ENCODE data around the gene STARD13.
"Not testable (repeated sequence)": the region's sequence is repeated elsewhere in the genome, so short reads cannot be mapped to it uniquely, and the experiment has no call there.

STARD13 gene

DNA sequence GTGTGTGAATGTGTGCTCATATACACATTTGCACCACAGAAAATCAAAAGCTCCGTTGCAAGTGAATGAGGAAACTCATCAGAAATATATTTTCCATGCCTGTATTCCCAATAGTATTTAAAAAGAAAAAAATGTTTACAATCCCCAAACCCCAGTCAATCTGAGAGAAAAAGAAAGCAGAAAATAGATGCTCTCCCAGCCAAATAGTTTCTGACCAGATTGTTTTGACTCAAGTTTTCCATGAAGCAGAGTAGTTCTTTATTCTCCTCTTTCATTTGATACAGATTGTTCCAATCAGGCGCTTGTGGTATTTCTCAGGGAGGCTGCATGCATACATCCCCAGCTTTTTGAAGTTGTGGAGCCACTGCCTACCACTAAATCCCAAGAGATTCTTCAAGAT, 110.6 kb downstream of the STARD13 start:
- DNase-seq: no peak

DNA sequence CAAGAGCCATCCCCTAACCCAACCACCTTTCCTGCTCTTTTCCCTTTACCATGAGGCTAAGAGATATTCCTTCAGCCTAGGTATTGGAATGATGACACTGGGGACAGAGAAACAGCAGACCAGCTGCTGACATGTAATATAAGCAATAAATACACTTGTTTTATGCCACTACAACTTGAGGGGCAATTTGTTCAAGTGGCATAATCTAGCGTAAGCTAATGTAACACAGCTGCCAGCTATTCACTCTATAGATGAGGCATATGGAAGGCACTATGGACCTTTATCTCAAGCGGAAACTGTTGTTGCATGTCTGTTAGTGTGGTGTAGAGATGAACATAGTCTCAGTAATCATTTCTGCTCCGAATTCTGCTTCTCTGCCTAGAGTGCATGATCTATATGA, 111.1 kb downstream of the STARD13 start:
- DNase-seq: no peak

DNA sequence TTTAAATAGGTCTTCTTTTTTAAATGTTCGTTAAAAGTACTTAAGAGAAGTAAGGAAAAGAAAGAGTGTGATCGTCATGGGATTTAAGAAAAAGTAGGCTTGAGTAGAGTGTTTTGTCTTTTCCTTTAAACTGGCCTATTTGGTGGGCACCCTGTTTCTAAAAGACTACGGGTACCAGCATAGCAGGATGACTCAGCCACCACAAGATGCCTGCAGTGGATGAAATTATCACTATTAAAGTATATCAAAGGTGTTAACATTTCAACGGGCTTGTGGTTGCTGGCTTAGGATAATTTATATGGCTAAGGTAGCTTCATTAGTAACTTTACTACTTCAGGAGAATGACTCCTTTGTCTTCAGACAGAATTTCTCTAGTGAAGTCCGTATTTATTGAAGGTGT, 112.6 kb downstream of the STARD13 start:
- no peak for DNase-seq

DNA sequence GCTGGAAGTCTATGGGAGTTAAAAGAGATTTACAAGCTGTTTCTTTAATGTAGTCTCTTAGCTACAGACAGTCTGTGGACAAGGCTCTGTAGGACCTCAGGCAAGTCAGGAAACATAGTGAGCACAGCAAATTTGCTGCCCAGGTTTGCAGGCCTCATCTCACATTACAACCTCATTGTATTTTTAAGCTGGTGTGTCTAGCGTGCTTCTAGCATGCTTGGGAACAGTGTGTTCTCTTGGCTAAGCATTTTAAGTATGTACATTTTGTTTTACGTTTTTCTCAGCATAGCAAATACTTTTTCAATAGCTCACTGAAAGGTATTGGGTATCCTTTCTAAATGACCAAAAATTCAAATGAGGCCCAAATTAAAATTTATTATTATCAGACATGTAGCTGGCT, 113.2 kb downstream of the STARD13 start:
- DNase-seq: no peak

DNA sequence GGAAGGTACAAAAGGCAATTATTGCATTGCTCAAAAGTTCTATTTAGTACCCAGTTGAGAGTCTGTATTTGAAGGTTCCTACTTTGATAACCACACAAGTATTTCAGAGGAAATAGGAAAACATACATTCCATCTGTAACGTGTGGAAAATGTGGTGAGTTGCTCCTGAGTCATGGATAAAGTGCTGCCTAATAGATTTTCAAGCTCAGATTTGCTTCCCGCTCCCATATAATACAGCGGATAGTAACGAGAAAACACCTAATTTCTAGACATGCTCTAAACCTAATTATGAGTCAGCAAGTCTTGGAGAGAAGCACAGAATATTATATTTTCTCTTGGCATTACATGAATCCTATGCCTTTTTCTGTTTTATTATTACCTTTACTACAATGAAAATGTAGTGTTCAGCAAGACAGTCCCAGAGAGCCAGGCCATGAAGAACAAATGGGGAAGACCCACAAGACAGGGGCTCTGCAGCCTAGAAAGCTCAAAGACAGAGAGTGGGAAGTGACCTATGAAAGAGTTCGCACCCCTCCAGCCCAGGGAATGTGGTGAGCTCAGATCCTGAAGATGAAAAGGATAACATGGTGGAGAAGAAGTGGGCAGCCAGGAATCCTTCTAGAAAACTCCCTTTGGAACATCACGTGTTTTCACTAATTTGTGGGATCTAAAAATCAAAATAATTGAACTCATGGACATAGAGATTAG, 116.1 kb downstream of the STARD13 start:
- DNase-seq: no peak

DNA sequence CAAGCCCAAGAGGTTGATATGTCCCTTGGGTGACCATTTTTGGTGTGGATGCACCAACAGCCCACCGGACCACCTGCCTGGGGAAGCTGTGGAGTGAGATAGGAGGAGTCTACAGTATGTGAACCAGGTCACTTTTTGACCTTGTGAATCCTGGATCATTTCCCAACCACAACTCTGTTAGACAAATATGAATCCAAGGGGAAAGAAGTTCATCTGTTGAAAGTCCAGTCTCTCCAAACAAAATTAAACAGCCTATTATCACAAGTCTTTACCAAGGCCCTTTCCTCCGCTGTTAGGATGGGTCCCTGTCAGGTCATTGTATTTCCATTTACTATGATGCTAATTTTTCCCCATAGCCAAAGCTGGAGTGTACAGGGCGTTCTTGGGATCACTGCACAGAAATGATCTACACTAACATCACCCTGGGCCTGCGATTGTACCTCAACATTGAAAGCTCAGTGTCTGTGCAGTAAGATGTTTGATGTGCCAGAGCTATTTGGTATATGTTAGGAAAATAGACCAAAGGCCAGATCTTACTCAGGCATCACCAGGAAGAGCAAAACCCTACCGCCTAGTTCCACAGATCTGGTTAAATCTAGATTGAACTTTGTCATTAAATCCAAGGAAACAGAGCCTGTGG, 117.1 kb downstream of the STARD13 start:
- no peak for DNase-seq

DNA sequence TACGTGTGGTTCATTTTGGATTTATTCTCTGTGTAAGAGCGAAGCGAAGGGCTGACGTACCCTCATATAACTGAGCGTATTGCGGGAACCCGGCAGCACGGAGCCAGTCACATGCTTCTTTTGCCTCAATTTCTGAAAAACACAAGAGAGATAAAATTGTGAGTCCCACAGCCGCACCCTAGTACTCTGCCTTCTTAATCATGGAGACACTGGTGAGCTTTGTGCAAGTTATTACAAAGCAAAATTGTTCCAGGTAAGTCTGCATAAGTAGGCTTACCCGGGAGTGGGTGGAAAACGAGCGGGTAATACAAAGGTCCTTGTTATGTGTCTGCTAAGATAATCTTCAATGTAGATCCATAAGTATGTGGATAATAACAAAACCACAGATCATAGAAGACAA, 118.1 kb downstream of the STARD13 start:
- DNase-seq: no peak

DNA sequence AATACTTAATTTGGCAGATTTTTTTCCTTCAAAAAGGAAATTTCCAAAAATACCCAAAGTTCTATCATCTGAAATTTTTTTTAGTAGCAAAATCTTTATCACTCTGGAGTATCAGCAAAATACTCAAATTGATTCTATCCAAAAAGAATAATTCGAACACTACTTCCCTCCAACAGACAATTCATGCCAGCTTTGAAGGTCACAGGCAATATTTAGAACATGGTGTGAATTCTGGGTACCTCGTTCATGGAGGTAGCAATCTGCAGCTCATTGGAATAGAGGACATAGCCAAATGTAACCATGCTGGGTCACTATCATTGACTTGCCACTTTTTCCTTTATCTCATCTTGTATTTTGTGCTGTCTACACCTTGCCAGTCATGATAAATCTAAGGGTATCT, 119.8 kb downstream of the STARD13 start:
- no peak for DNase-seq

DNA sequence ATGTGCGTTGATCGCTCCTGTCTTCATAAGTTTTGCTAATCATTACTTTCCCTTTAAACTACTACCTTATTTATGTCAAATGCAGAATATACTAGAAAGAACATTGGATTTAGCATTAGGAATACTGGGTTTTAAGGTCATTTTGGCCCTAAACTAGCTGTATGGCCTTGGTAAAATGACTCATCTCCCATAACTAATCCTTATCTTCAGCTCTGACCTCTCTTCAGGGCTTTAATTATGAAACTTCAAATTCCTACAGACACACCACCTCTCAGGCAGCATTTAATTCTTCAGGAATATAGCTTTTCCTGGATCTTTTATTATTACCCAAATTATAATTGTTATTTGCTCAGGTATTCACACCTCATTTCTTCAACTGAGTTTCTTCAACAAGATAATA, 121.2 kb downstream of the STARD13 start:
- DNase-seq: no peak

DNA sequence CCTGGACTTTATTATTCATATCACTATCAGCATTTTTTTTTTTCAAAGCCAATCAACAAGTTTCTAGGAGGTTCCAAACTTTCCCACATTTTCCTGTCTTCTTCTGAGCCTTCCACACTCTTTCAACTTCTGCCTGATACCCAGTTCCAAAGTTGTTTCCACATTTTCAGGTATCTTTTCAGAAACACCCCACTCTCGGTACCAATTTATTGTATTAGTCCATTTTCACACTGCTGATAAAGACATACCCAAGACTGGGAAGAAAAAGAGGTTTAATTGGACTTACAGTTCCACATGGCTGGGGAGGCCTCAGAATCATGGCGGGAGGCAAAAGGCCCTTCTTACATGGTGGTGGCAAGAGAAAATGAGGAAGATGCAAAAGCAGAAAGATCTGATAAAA, 122.8 kb downstream of the STARD13 start:
- not testable (repeated sequence) for DNase-seq

DNA sequence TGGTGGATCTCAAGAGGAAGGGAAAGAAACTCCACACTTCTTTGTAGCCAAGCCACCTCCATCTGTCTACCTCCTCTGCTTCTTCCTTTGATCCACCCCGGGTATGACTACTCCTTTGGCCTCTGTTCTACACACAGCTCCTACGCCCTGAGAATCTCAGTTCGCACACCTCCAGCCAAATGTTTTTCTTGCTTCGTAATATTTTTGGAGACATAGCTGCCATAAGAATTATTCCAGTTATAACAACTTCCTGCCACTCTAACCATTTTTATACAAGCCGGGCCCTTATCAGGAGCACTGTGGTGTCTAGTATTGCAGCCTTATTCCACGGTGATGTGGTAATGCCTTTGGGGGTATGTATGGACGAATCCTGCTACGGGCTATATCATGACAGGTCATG, 126.7 kb downstream of the STARD13 start:
- no peak for DNase-seq

DNA sequence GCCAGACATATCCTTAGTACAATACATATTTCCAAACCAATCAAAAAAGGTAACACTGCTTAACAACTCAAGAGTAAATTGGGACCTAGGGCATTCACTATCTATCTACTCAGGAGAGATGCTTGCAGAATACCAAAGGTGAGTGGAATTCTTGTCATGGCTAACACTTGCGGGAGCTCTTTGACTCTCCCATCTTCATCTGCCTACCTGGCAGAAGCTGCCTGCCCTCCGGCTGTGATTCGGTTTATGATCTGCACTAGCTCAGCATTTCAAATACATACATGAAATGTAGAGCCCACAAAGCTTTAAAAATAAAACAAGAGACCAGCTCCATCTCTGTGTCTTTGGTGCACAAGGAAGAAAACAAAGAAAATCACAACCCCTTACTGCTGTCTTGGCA, 127.3 kb downstream of the STARD13 start:
- DNase-seq: no peak

DNA sequence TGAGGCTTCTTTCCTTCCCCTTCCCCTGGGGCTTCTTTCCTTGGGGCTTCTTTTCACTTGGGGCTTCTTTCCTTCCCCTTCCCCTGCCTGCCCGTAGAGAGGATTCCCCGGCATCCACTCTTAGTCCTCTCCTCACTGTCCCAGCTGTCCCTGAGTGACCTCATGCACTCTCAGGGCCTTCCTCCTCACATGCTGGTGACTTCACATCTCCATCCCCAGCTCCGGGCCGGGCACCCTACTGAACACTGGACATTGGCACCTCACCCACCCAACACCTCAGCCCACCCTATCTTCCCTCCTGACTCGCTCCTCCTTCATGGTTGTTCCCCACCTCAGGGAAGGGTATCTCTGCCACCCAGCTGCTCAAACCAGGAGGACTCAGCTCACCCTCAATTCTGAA, 130.6 kb downstream of the STARD13 start:
- DNase-seq: no peak

DNA sequence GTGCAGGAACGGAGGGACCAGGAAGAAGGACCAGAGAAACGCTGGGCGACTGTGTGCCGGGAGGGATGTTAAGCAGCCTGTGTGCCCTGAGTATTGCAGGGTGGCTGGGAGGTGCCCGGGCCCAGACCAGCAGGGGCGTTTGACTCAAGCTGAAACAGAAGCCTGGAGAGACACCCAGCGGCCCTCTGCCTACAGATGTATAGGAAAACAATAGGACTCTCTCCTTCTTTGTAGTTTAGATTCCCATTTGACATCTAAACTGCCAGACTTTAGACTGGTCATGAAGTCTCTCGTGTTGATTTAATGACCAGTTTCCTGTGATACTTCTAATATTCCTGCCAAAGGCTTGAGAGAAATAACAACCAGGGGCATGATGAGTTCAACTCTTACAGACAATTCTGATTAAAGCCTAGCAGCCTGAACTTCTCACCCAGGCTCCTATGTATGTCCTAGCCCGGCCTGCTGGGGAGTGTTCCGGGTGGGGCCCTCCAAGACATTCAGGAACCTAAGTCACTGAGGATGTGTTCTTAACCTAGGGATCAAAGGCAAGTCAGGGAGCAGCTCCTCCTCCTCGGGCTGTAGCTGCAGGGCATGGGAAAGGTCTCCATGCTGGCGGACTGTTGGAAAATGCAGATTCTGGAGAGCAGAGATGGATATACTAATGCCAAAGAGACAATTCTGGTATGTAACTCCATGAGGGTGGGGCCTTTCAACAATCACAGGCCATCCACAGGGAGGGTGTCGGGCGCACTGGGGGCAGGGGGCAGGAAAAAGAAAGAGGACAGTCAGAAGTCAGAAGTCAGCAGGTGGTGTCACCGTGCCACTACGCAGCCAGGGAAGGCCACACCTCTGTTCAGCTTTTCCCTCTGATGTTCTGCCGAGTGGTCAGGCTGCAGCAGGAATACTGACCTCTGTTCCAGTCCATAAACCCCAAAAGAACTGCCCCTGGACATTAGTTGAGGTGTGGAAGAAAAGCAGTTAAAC, 131.8 kb downstream of the STARD13 start:
- DNase-seq: no peak

DNA sequence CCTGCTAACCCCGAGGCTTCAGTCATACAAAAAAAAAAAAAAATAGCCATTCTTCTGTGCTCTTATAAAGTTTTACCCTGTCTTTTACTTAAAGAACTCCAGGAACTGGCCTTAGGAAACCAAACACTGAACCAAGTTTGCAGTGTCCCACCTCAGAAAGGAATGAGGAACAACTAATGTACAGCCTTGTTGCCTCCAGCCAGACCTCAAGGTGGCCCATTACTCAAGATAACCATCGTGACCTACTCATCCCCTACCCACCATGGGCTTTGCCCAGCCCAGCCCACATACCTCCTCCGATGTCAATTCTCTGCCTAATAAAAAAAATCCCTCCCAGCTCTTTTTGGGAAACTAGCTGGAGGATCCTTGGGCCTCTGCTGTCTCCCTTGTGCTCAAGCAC, 133.2 kb downstream of the STARD13 start:
- DNase-seq: no peak

DNA sequence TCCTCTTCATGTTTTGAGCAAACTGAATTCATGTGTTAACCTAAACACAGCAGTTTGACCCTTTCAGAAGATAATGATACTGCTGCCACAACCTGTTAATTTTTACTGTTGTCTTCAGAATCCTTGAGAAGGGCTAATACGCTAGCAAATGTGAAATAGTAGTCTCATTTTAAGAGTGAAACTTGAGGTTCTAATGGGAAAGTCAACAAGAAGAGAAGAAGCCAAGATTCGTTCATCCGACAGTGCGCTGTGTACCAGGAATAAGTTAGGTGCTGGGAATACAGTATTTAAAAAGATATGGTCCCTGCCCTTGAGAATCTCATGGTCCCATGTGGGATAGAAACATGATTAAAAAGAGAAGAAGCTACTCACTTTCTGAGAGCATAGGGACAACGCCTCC, 134.9 kb downstream of the STARD13 start:
- no peak for DNase-seq

DNA sequence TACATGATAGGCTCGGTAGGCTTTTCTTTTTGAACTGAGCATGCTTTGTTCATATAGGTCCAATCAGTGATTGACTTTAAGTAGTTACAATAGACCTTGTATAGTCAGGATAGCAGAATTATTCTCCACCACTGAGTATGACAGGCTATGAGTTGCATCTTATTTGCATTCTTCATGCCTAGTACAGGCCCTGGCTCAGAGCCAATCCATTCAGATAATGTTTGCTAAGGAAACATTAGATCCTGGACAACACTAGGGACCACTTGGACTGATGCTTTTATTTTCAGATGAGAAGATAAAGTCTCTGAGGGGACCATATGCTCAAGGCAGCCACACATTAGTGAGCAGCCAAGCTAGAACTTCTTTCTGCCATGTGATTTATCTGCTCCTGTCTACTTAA, 135.4 kb downstream of the STARD13 start:
- DNase-seq: no peak

DNA sequence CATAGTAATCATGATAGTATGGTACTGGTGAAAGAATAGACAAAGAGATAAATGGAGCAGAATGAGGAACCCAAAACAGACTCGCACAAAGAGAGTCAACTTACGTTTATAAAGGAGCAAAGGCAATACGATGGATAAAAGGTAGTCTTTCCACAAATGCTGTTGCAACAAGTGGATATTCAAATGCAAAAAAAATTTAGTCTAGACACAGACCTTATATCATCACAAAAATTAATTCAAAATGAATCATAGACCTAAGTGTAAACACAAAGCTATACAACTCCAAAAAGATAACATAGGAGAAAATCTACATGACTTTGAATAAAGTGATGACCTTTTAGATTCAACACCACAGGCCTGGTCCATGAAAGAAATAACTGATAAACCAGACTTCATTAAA, 137.7 kb downstream of the STARD13 start:
- no peak for DNase-seq

DNA sequence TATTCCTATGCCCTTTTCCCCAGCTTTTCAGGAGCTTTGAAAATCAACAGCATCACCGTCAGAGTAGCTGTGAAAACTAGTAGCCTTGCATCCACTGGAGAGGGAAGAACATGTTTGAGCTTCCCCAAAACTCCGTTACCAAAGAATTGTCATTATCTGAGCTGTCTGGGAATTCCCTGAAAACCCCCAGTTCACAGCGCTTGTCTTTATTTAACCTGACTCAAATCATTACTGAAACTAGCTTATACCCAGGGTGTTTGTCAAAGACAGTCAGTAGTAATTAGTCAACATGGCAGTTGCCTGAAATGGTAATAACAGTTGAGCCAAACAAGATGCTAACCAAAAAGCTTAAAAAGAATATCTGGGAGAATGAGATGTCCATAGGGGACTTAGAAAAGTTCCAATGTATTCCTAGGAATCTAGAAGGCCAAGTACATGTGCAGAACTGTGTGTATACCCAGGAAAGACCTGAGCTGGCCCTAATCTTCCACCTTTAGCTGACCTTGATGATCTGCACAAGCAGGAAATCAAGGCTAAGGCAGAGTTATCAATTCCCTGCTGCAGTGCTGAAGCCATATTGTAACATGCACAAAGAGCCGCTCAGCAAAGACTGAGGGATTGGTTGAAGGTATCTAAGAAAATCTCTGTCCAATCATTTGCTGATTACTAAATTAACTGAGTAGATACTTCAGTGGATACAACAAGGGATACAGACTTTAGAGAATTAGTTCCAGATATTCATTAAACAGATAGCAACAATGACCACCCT, 138.5 kb downstream of the STARD13 start:
- DNase-seq: no peak

DNA sequence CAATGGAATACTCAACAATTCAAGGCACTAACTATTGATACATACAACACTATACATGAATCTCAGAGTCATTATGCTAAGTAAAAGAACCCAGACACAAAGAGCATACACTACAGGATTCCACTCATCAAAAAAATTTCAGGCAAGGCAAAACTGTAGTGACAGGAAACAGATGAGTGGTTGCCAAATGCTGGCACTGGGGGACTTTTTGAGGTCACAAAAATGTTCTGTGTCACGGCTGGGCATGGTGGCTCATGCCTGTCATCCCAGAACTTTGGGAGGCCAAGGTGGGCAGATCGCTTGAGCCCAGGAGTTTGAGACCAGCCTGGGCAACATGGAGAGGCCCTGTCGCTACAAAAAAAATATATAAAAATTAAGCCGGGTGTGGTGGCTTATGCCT, 139.9 kb downstream of the STARD13 start:
- DNase-seq: no peak

DNA sequence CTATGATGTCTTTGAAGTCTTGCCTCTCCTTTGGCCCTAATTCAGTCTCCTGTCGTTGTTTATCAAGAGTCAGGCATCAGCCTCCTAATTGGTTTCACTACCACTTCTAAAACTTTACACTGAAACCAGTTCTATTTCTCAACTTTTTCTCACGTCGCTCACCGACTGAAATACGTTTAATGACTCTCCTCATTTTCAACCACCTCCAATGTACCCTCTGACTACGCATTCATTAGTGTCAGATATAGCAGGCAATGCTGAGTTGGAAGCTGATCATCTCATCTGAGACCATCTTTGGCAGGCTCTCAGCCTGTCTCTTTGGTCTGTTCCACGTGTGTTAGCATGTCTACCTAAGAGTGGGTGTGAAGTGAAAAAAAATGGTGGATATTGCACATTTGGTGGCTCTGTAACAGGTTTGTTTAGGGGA, 141.2 kb downstream of the STARD13 start:
- DNase-seq: no peak

DNA sequence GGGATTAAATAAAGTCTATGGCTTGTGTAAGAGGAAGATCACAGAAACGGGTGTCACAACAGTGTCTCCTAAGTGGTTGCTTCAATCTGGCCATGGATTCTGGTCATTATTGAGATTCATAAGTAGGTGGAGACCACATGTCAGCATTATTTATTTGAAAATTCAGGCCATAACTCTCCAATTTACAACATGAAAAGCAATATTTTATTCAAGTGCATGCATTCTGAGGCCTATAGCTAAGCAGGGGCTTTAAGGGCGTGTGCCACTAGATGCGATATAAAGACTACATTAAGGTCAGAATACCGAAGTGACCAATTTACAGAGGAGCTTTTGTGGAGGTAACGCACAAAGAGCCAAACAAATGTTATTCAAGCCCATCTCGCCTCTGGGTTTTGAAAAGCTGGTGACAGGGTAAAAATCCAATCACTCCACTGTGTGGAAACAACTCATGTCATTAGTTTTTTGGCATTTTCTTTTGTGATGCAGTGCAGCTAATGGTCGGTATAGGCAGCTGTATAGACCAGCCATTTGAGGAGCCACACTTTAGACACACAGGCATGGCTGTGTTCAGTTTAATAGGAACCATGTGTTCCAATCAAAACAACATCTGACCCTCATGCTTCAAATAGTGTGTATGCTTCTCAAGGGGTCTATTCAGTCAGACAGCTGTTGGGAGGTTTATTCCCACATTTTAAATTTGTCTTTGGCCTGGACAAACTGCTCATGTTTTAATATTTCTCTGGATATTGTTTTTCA, 145.6 kb downstream of the STARD13 start:
- no peak for DNase-seq

Data from CD4-positive, alpha-beta T cell treated with Interleukin-4 for 1 hour (primary cell).